Neural cell (in vitro differentiated cells): Measurements from ENCODE around the gene C1orf74. TPM values are rescaled to one million over a fixed set of nuclear protein-coding genes. Genes with fewer than 3 reads are reported as not detected.

Experiments
- H2AFZ ChIP-seq: fragments of 200-600, 300-800 bp; sonication (generic), shearing (Covaris generic); 2 replicates; pipeline ENCODE4 v1.6.0; 2014; ENCODE audit warnings: low read depth, mild to moderate bottlenecking, antibody characterized with exemption, low read length, moderate library complexity
- H3F3A ChIP-seq: fragments of 200-600 bp; shearing (Covaris generic); 2 replicates; pipeline ENCODE4 v1.6.1; 2016; ENCODE audit warnings: mild to moderate bottlenecking, moderate library complexity, mixed read lengths, antibody characterized with exemption, low read length; ENCODE audit not compliant: insufficient read depth, poor library complexity, severe bottlenecking
- H3K27ac ChIP-seq: fragments of 200-600, 300-800 bp; sonication (generic), shearing (Covaris generic); 2 replicates; pipeline ENCODE4 v1.5.1; 2014; ENCODE audit warnings: mild to moderate bottlenecking, low read length, moderate library complexity
- H3K27me3 ChIP-seq: fragments of 300-800, 200-600 bp; sonication (generic), shearing (Covaris generic); 2 replicates; pipeline ENCODE4 v1.6.0; 2014; ENCODE audit warnings: mild to moderate bottlenecking, low read depth, low read length, moderate library complexity; ENCODE audit not compliant: insufficient read depth
- H3K36me3 ChIP-seq: fragments of 300-800, 200-600 bp; sonication (generic), shearing (Covaris generic); 2 replicates; pipeline ENCODE4 v1.5.1; 2014; ENCODE audit warnings: mild to moderate bottlenecking, antibody characterized with exemption, low read length, moderate library complexity; ENCODE audit not compliant: insufficient read depth
- H3K4me2 ChIP-seq: fragments of 300-800, 200-600 bp; sonication (generic), shearing (Covaris generic); 2 replicates; pipeline ENCODE4 v1.6.0; 2014; ENCODE audit warnings: mild to moderate bottlenecking, low read length
- H3K4me3 ChIP-seq: fragments of 300-800, 200-600 bp; sonication (generic), shearing (Covaris generic); 2 replicates; pipeline ENCODE4 v1.5.1; 2014; ENCODE audit warnings: mild to moderate bottlenecking, low read length, moderate library complexity
- H3K79me2 ChIP-seq: fragments of 200-600 bp; shearing (Covaris generic); replicated peaks from 2 replicates; pipeline ENCODE4 v1.6.0; 2014; ENCODE audit warnings: mild to moderate bottlenecking, low read length, moderate library complexity; ENCODE audit not compliant: insufficient read depth
- H3K9ac ChIP-seq: fragments of 300-800, 200-600 bp; sonication (generic), shearing (Covaris generic); 2 replicates; pipeline ENCODE4 v1.6.1; 2016; ENCODE audit warnings: mild to moderate bottlenecking, low read length, mixed read lengths
- H3K9me2 ChIP-seq: fragments of 200-600 bp; shearing (Covaris generic); 2 replicates; pipeline ENCODE4 v1.6.1; 2016; ENCODE audit warnings: mild to moderate bottlenecking, low read length, mixed read lengths; ENCODE audit not compliant: insufficient read depth
- H3K9me3 ChIP-seq: fragments of 200-600, 300-800 bp; sonication (generic), shearing (Covaris generic); 2 replicates; pipeline ENCODE4 v1.6.1; 2016; ENCODE audit warnings: mild to moderate bottlenecking, mixed run types, low read length, moderate library complexity, mixed read lengths
- H4K20me1 ChIP-seq: fragments of 200-600 bp; shearing (Covaris generic); 2 replicates; pipeline ENCODE4 v1.6.1; 2016; ENCODE audit warnings: mild to moderate bottlenecking, mixed run types; ENCODE audit not compliant: insufficient read depth
- EP300 ChIP-seq: fragments of 450-650 bp; conservative IDR thresholded peaks from 2 replicates; pipeline ENCODE4 v1.6.1; 2014; ENCODE audit warnings: antibody characterized with exemption, mild to moderate bottlenecking, moderate library complexity; ENCODE audit not compliant: poor library complexity, severe bottlenecking
- EZH2 ChIP-seq: fragments of 200-600, 300-800 bp; shearing (Covaris generic), sonication (generic); IDR thresholded peaks from 2 replicates; pipeline ENCODE4 v1.6.1; 2014; ENCODE audit warnings: antibody characterized with exemption, low read length, borderline replicate concordance, mild to moderate bottlenecking; ENCODE audit not compliant: insufficient read depth, poor library complexity, severe bottlenecking
- MXI1 ChIP-seq: fragments of 450-650 bp; conservative IDR thresholded peaks from 2 replicates; pipeline ENCODE4 v1.6.1; 2014; ENCODE audit warnings: antibody characterized with exemption, mild to moderate bottlenecking; ENCODE audit not compliant: poor library complexity, severe bottlenecking
- POLR2AphosphoS5 ChIP-seq: IDR thresholded peaks from 2 replicates; pipeline ENCODE4 v1.6.1; 2012
- RAD21 ChIP-seq: fragments of 450-650 bp; conservative IDR thresholded peaks from 2 replicates; pipeline ENCODE4 v1.6.1; 2014; ENCODE audit warnings: antibody characterized with exemption, mild to moderate bottlenecking, moderate library complexity
- SMC3 ChIP-seq: fragments of 450-650 bp; conservative IDR thresholded peaks from 2 replicates; pipeline ENCODE4 v1.6.1; 2014; ENCODE audit warnings: antibody characterized with exemption, mild to moderate bottlenecking, moderate library complexity; ENCODE audit not compliant: poor library complexity
- TAF1 ChIP-seq: IDR thresholded peaks from 2 replicates; pipeline ENCODE4 v1.6.1; 2012; ENCODE audit warnings: low read depth
- polyA plus RNA-seq: library from polyadenylated mRNA; depleted of rRNA; stranded (reverse); fragments of >200 nt; gene quantifications from 2 replicates; pipeline ENCODE4 v1.2.3, GENCODE V29; 2014
- TF ChIP-seq, protein P1 (sequence below): IDR thresholded peaks from 2 replicates; pipeline ENCODE4 v1.6.1; 2012; ENCODE audit warnings: borderline replicate concordance
- TF ChIP-seq, protein P2 (sequence below): fragments of 450-650 bp; IDR thresholded peaks from 2 replicates; pipeline ENCODE4 v1.5.1; 2014; ENCODE audit warnings: antibody characterized with exemption, mild to moderate bottlenecking, moderate library complexity; ENCODE audit not compliant: poor library complexity, severe bottlenecking

The C1orf74 gene
- polyA plus RNA-seq, 1 donor from 2014 or later, result 1.4 TPM

DNA sequence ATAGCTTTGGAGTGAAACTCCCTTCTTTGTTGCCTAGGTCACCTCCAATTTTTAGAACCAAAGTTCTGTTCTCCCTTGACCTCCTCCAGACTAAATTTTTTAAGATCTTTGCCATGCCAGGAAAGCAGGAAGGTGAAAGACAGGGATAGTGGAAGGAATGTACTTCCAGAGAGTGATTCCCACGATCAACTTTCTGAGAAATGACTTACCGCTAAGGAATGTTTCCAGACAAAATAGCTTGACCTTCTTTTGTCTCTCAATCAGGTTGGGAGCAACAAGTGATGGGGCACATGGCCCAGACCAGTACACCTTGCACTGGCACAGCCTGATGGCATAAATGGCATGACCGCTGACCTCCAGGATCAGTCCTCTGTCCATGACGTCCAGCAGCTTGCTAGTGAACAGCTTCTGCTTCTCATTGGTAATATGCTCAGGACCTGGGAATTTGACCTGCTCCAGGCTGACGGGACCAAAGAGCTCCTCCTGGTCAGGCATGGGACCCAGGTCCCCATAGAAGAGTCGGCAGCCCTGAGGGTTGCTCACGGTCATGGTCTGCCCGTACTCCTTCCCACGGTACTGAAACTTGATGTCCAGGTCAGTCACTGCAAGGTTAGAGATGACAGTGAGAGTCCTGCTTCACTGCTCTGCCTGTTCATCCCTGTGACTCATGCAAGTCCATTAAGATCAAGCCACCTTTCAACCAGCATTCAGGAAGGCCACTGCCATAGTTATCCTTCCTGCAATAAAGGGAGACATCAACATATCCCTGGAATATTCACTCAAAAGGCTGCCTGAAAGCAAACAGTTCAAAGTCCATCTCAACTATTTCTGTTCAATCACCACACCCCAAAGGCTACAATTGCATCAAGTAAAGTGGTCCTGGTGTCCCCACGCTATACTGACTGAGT is 6.2 kb upstream of the C1orf74 start:
- Histone ChIP-seq H3K9me2 (no peaks in the 10 kb centered on the region), H4K20me1 (no peaks in the 10 kb centered on the region), H3K36me3 (no peaks in the 10 kb centered on the region), H3K79me2 (no peaks in the 10 kb centered on the region), H3K27me3 (peaks cover 15% of the 10 kb centered on the region), H3K4me2 (no peak overlapping the region), H3K4me3 (no peak overlapping the region), H2AFZ (no peak overlapping the region), H3K9ac (no peak overlapping the region), H3F3A (no peaks in the 10 kb centered on the region), H3K9me3 (no peaks in the 10 kb centered on the region), H3K27ac (no peak overlapping the region)
- no peak for TF ChIP-seq EZH2
- TF ChIP-seq, protein P1, sequence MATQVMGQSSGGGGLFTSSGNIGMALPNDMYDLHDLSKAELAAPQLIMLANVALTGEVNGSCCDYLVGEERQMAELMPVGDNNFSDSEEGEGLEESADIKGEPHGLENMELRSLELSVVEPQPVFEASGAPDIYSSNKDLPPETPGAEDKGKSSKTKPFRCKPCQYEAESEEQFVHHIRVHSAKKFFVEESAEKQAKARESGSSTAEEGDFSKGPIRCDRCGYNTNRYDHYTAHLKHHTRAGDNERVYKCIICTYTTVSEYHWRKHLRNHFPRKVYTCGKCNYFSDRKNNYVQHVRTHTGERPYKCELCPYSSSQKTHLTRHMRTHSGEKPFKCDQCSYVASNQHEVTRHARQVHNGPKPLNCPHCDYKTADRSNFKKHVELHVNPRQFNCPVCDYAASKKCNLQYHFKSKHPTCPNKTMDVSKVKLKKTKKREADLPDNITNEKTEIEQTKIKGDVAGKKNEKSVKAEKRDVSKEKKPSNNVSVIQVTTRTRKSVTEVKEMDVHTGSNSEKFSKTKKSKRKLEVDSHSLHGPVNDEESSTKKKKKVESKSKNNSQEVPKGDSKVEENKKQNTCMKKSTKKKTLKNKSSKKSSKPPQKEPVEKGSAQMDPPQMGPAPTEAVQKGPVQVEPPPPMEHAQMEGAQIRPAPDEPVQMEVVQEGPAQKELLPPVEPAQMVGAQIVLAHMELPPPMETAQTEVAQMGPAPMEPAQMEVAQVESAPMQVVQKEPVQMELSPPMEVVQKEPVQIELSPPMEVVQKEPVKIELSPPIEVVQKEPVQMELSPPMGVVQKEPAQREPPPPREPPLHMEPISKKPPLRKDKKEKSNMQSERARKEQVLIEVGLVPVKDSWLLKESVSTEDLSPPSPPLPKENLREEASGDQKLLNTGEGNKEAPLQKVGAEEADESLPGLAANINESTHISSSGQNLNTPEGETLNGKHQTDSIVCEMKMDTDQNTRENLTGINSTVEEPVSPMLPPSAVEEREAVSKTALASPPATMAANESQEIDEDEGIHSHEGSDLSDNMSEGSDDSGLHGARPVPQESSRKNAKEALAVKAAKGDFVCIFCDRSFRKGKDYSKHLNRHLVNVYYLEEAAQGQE, result no peak
- no peak for TF ChIP-seq SMC3
- TF ChIP-seq TAF1, result no peak
- TF ChIP-seq, protein P2, sequence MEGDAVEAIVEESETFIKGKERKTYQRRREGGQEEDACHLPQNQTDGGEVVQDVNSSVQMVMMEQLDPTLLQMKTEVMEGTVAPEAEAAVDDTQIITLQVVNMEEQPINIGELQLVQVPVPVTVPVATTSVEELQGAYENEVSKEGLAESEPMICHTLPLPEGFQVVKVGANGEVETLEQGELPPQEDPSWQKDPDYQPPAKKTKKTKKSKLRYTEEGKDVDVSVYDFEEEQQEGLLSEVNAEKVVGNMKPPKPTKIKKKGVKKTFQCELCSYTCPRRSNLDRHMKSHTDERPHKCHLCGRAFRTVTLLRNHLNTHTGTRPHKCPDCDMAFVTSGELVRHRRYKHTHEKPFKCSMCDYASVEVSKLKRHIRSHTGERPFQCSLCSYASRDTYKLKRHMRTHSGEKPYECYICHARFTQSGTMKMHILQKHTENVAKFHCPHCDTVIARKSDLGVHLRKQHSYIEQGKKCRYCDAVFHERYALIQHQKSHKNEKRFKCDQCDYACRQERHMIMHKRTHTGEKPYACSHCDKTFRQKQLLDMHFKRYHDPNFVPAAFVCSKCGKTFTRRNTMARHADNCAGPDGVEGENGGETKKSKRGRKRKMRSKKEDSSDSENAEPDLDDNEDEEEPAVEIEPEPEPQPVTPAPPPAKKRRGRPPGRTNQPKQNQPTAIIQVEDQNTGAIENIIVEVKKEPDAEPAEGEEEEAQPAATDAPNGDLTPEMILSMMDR, result no peak
- TF ChIP-seq POLR2AphosphoS5, result no peak
- TF ChIP-seq RAD21, result no peak
- no peak for TF ChIP-seq EP300
- TF ChIP-seq MXI1, result no peak

GRCh38 chr1:209789245-209789644 is 4.9 kb upstream of the C1orf74 start:
- Histone ChIP-seq H4K20me1 (no peaks in the 10 kb centered on the region), H3K27me3 (peaks cover 15% of the 10 kb centered on the region), H3F3A (no peaks in the 10 kb centered on the region), H3K79me2 (no peaks in the 10 kb centered on the region), H3K4me3 (no peak overlapping the region), H2AFZ (no peak overlapping the region), H3K9ac (no peak overlapping the region), H3K9me2 (no peaks in the 10 kb centered on the region), H3K27ac (no peak overlapping the region), H3K9me3 (no peaks in the 10 kb centered on the region), H3K36me3 (no peaks in the 10 kb centered on the region), H3K4me2 (no peak overlapping the region)
- TF ChIP-seq MXI1 (no peak), EP300 (no peak), POLR2AphosphoS5 (no peak), EZH2 (no peak), TAF1 (no peak), RAD21 (no peak), SMC3 (no peak)
- TF ChIP-seq, protein P1, result no peak
- TF ChIP-seq, protein P2, result no peak
